Right lobe of liver (tissue), 4 donors: ENCODE data around the gene MDP1.

ENCODE experiments used
- POLR2A ChIP-seq: fragments of 450-650 bp; IDR thresholded peaks from one replicate; pipeline ENCODE4 v1.6.1; 2017; ENCODE audit warnings: antibody characterized with exemption, mild to moderate bottlenecking
- TF ChIP-seq, protein P1 (sequence below), 4 donors: fragments of 200-600 bp in 3 of 4; fragments of 450-650 bp in 1 of 4; IDR thresholded peaks; one replicate each; pipeline versions ENCODE4 v1.5.1 to v1.8.0; 2016 to 2022; ENCODE audit warnings: antibody characterized with exemption in 4 of 4, mild to moderate bottlenecking in 2 of 4
- donor health status: DM: no; HTN: no; CAD: no.
- donor health status: DM: no; HTN: no; CAD: no.
- donor health status: DM: no; HTN: yes; CAD: no.

- TF ChIP-seq, protein P1, sequence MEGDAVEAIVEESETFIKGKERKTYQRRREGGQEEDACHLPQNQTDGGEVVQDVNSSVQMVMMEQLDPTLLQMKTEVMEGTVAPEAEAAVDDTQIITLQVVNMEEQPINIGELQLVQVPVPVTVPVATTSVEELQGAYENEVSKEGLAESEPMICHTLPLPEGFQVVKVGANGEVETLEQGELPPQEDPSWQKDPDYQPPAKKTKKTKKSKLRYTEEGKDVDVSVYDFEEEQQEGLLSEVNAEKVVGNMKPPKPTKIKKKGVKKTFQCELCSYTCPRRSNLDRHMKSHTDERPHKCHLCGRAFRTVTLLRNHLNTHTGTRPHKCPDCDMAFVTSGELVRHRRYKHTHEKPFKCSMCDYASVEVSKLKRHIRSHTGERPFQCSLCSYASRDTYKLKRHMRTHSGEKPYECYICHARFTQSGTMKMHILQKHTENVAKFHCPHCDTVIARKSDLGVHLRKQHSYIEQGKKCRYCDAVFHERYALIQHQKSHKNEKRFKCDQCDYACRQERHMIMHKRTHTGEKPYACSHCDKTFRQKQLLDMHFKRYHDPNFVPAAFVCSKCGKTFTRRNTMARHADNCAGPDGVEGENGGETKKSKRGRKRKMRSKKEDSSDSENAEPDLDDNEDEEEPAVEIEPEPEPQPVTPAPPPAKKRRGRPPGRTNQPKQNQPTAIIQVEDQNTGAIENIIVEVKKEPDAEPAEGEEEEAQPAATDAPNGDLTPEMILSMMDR (IDR thresholded peaks at IDR 0.05): no peak
- no peak for TF ChIP-seq POLR2A
Measured at GRCh38 chr14:24184104-24184970, 31.5 kb downstream of the MDP1 start.
